Stimulated activated CD8-positive, alpha-beta memory T cell treated with anti-CD3 and anti-CD28 coated beads, Interleukin-12 subunit alpha, Interleukin-12 subunit beta, amount 100 ng/mL, for 4 hours (primary cell): ENCODE results near the gene UBE2O.

ENCODE experiments used
- DNase-seq: peaks from one replicate; pipeline ENCODE4 v3.0.0-alpha.2; 2020; ENCODE audit warnings: low read depth

The UBE2O gene

DNA sequence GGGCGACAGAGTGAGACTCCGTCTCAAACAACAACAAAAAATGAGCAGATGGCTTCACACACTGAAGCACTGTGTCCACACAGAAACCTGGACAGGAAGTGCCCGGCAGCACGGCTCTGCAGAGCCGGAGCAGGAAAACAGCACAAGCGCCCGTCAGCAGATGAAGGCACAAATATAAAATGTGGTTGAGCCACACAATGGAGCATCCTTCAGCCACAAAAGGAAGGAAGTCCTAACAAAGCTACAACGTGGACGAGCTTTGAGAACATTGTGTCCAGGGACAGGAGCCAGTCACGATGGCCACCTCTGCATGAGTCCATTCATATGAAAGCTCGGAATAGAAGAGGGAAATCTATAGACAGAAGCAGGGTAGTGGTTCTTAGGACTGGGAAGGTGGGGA lies 32.6 kb upstream of the UBE2O start:
- no peak for DNase-seq

DNA sequence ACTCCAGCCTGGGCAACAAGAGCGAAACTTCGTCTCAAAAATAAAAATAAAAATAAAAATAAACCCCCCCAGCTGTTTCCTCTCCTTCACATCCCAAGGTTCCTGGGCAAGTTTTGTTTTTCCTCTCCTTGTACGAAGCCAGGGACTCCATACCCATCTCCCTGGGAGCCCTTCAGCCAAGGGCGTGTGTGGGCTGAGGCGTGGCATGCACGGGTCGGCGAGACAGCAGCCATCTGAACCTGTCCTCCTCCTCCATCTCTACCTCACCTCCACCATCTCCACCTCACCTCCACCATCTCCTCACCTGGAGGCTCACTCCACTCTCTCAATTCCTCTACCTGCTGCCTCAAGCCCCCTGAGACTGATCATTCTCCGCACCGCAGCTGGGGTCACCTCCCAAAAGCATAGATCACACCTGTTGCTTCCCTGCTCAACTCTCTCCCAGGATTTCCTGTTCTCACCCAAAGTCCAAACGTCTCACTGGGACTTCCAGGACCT lies 31.3 kb upstream of the UBE2O start:
- no peak for DNase-seq

DNA sequence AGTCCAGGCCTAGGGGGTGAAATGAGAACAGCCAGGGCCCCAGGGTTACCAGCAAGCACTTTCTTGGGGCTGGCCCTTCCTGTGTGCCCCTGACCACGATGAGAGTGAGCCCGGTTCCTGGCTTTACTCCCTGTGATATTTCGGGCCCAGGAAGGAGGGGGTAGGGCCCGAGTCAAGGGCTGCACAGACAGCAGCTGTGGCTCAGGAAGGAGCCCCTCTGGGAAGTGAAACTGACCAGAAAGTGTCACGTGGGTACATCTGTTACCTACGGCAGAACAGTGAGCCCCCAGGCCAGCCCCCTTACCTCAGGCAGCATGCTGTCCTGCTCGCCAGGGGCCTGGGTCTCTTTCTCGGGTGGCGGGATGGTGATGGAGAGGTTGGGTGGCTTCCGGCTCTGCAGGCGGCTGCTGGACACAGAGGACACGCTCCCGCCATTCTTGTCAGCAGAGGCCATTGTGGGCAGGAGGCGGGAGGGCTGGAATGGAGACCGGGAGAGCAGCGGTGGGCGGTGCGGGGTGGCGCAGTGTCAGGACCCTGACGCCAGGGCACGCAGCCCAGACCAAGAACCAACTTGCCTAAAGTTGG lies 28.2 kb upstream of the UBE2O start:
- DNase-seq, result no peak

DNA sequence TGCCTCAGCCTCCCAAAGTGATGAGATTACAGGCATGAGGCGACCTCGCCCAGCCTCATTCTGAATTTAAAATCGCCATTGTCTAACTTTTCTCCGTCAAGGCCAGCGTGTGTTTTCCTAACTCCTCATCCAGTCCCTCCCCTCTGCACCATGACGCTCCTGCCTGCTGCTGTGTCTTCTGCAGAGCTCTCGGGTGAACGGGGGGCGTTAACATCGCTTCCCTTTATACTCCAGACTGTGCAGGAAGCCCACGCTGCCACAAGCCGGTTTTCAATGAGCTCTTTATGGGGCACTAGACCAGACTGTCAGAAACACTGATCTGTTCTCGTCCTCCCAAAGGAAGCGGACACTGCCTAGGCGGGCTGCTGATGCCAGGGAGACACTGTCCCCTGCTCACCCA lies 27.7 kb upstream of the UBE2O start:
- no peak for DNase-seq

DNA sequence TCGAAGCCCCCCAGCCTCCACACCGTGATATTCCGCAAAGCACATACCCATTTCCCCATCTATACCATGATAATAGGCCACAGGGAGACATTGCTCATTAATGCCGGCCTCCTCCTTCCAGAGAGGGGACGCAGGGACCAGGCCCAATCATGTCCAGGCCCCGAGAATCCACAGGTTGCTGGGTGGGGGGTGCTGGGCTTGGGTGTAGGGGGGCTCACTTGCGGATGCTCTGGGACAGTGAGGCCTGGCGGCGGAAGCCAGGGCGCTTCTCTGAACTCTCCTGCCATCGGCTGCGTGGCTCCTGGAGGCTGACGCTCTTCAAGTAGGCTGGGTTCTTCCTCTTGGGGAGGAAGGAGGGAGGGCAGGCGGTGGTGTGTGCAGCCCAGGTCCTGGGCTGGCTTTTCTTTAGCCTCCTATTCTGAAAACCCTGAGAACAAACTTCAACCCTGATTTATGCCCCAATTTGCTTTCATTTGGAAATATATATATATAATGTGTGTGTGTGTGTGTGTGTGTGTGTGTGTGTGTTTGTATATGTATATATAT lies 26.6 kb upstream of the UBE2O start:
- no peak for DNase-seq

DNA sequence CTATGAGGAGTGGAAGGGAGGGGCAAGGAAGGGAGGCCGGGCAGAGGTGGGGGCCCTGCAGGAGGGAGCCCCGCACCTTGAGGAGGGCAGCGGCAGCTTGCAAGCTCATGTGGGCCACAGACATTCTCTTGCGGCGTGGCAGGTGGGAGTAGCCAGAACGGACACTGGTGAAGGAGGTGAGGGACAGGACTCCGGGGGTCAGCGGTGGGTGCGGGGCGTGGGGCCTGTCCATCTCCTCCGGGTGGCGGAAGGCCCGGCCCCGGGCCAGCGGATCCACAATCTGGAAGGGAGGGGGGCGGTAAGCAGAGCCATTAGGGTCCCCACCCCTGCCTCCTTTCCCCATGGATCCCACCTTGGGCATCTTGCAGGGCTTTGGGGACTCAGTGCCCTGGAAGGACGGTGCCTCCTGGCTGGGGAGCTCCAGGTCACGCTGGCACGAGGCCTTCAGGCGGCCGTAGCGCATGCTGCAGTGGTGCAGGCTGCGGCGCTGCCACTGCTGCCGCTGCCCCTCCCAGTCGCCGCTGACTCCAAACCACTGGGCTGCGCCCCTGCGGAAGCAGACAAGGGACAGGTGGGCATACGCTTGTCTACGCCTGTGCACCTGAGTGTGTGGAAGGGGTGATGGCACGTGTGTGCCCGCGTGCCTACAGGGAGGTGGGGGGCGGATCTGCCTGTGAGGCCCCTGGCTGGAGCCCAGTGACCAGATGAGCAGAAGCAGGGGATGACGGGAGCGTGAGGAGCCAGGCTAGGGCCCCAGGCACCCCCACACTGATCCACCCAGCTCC lies 26.0 kb upstream of the UBE2O start:
- DNase-seq, result no peak

DNA sequence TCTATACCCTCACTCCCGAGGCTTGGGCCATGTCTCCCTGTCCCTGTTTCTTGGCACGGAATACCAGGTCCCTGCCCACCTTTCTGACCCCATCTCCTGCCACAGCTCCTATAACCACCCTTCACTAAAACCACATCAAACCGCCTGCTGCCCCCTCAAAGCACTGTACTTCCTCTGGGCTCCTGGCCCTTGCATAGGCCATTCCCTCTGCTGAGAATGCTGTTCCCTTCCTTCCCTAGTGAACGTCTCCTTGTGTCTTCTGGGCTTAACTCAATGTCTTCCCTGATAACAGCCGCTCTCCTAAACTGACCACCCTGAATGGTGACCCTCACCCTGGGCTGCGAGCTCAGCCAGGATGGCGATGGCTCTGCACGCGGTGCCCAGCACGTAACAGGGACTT lies 25.1 kb upstream of the UBE2O start:
- no peak for DNase-seq

DNA sequence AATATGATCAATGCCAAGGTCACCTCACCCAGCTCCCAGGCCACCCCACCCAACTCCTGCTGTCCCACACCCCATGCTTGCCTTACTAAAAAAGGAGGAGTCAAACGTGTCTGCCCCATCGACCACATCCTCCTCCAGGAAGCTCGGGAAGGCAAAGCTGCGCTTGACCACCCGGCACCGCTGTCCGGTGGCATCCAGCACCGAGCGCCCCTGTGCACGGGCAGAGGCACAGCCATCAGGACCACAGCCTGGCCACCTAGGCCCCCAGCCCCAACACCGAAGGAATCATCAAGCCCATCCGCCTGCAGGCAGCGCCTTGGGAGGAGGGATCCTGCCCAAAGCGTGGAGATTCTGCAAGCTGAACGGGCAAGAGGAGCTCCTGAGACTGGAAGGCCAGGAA lies 24.6 kb upstream of the UBE2O start:
- no peak for DNase-seq

DNA sequence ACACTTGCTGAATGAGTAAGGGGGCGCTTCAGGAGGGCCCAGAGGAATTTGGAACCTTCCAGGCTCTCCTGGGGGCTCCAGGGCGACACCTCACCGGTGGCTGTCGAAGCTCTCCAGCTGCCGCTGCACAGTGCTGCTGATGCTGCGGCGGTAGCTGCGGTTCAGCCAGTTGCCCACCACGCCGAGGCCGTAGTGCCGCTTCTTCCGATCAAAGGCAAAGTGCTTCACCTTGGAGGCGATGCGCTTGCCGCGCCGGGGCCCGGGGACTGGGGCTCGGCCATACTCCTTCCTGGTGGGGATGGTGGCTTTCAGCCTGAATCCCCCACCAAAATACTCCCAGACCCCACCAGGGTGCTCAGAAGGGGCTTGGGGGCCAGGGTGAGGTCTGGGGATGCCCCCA lies 23.8 kb upstream of the UBE2O start:
- no peak for DNase-seq

DNA sequence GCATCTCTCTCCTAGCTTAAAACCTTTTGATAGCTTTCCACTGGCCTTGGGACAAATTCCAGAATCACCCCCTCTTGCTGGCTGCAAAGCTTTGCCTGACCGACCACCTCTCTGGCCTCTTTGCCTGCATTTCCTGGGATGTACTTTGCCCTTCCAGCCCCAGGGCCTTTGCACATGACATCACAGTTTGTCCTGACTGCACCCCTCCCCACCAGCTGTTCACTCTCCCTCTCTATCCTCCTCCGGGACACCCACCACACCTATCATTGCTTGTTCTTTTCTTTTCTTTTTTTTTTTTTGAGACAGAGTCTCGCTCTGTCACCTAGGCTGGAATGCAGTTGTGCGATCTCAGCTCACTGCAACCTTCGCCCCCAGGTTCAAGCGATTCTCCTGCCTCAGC lies 22.4 kb upstream of the UBE2O start:
- DNase-seq, result no peak

DNA sequence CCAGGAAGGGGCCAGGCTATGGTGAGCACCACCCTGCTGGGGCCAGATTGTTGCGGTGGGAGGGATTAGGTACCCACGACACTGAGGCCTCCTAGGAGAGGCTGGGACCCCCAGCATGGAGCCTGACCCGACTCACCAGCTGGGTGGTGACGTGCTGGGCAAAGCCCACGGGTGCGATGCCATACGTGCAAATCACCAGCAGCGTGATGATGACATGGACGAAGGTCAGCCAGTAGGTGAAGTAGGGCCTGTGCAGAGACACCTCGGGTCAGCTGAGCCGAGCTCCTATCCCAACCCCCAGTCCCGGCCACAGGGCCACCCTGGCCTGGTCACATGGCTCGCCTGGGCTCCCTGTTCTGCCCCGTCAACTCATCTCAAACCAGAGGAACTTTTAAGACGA lies 21.9 kb upstream of the UBE2O start:
- no peak for DNase-seq

DNA sequence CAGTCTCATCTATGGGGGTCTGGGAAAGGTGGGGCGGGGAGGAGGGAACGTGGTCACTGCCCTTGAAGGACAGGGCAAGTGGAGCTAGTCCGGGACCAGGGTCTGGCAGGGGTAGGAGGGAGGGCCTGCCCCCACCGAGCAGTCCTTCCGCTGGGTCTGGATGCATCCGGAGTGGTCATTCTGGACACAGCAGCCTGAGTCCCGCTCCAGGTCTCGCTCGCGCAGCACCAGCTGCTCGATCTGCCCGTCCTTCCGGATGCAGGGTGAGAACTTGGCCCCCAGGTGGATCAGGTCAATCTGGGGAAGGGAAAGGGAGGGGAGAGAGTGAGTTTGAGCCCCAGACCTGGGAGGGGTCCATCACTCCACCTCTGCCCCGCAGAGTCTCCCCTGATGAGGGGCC lies 21.3 kb upstream of the UBE2O start:
- no peak for DNase-seq

DNA sequence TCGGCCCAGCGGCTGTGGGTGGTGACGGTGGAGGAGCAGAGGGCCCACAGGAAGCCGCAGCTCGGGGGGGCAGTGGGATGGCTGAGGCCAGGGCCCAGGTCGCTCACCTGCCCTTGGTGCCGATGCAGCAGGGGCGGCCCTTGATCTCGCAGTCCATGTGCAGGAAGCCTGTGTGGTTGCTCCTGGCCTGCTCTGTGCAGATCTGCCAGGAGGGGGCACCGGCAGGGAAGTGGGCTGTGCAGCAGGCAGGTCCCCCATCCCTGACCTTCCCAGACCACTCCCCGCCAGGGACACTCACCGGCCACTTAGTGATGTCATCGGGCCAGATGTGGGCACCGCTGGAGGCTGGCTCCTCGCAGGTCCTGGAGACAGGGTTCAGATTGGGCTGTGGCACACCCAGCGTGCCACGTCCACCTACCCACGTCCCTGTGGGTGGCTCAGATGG lies 20.6 kb upstream of the UBE2O start:
- DNase-seq, result no peak

DNA sequence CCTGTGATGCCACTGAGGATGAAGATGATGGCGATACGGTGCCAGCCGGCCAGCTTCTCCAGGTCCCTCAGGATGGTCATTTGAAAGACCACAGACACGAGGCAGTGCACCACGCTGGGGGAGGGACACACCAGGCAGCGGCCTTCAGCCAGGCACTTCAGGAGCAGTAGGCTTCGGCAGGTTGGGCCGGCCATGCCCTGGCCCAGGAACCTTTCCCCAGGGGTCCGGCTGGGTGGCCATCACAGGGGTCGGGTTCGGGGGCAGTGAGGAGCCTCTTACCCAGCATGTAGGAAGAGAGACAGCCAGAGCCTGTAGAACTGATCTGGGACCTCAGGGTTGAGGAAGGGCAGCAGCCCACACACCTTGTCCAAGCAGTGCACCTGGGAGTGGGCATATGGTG lies 19.8 kb upstream of the UBE2O start:
- DNase-seq, result no peak

DNA sequence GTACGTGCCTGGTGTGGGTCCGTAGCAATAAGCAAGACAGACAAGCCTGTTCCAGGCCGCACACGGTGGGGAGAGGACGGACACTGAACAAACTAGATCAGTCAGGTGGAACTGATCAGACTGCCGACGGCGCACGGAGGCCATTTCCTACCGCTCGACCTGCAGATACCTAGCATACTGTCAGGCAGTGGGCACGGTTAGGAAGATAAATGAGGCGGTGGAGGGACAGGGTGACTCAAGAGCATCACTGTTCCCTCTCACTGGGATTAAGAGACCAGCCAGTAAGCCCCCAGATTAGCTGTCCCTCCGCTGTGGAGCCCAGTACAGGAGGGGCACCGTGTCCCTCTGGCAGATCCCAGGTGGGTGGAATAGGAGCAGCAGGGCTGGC lies 19.3 kb upstream of the UBE2O start:
- no peak for DNase-seq

DNA sequence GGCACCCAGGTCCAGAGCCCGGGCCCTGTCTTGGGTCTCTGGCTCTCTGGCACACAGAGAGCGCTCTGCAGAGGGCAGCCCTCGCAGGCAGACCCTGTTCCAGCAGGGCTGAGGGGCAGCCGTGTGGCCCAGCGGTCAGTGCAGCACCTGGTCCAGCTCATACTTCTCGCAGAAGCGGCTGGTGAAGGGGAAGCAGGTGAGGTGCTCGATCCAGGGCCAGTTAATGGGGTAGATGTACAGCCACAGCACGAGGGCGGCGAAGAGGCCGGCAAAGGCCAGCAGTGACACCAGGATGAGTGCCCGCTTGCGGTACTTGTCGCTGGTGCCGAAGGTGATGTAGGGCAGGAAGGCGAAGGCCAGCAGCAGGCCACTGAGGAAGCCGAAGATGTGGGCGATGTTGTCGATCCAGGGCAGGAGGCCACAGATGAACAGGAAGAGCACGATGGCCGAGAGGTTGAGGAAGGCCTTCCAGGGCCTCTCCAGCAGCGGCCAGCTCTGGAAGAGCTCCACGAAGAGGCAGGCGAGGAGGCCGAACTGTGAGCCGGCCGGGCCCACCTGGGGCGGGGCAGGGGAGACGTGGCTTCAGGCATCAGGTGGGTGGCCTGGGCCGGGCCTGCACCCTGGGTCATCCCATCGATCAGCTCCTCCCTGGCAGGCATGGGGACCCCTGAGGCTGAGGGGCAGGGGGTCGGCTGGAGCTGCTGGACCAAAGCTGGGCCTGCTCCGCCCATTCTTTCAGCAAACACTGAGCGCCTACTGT lies 18.7 kb upstream of the UBE2O start:
- no peak for DNase-seq

DNA sequence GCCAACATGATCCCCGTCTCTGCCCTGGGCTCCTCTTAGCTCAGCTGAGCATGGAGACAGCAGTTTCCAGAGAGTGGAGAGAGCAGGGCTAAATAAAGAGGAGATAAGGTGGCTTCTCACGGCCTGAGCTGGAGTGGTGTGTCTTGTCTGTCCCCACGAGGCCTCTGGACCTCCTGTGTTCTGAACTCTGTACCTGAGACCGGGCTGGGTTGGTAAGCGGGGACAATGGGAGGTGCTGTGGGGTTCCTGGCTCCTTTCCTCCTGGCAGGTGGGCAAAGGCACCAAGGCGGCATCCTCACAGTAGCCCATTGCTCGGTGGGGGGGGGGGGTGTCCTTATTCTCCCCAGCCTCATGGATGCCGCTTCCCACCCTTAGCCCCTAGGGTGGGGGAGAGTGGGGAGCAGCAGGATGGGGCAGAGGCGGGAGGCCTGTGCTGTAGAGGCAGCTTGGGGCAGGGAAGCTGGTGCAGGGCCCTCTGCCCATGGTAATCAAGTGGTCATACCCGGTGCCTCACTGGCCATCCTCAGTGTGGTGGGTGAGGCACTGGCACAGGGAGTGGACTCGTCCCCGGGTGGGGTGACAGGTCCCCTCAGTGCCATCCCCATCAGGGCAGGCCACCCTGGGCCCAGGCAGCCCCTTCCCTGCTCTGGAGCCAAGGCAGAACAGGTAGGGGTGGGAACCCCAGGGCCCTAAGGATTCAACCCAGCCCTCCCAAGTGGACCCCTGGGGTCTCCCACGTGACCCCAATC lies 17.2 kb upstream of the UBE2O start:
- DNase-seq, result no peak

DNA sequence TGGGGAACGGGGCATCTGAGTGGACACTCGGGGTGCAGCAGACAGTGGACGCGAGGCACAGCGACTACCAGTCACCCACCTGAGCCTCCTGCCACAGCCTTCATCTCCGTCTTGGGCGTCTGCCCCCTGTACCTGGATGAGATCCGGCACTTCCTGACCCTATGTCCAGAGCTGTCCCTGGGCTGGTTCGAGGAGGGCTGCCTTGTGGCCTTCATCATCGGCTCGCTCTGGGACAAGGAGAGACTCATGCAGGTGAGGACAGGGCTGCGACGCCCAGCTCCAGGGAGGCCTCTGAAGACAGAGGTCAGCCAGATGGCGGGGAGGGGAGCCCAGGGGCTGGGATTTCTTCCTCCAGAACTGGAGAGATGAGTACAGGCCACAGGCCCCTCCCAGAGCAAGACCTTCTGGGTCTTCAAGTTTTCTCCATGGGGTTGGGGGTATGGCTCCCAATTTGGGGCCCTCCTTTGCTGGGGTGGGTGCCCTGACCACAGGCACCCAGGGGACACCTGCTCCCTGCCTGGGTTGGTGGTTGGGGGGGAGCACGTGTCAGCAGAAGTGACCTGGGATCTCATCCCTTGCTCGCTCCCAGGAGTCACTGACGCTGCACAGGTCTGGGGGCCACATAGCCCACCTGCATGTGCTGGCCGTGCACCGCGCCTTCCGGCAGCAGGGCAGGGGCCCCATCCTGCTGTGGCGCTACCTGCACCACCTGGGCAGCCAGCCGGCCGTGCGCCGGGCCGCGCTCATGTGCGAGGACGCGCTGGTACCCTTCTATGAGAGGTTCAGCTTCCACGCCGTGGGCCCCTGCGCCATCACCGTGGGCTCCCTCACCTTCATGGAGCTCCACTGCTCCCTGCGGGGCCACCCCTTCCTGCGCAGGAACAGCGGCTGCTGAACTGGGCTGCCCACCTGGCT lies 16.4 kb upstream of the UBE2O start:
- no peak for DNase-seq

DNA sequence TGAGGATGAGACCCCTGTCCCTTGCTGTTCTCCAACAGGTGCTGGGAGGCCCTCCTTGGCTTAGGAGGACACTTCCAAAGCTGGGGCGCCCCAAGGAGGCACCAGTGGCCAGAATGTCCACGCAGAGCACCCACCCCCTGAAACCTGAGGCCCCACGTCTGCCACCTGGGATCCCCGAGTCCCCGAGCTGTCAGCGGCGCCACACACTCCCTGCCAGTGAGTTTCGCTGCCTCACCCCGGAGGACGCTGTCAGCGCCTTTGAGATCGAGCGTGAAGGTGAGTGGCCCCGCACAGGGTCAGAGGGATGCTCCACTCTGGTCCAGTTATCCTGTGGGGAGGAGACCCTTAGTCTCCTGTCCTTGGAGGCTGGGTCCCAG lies 15.7 kb upstream of the UBE2O start:
- no peak for DNase-seq

DNA sequence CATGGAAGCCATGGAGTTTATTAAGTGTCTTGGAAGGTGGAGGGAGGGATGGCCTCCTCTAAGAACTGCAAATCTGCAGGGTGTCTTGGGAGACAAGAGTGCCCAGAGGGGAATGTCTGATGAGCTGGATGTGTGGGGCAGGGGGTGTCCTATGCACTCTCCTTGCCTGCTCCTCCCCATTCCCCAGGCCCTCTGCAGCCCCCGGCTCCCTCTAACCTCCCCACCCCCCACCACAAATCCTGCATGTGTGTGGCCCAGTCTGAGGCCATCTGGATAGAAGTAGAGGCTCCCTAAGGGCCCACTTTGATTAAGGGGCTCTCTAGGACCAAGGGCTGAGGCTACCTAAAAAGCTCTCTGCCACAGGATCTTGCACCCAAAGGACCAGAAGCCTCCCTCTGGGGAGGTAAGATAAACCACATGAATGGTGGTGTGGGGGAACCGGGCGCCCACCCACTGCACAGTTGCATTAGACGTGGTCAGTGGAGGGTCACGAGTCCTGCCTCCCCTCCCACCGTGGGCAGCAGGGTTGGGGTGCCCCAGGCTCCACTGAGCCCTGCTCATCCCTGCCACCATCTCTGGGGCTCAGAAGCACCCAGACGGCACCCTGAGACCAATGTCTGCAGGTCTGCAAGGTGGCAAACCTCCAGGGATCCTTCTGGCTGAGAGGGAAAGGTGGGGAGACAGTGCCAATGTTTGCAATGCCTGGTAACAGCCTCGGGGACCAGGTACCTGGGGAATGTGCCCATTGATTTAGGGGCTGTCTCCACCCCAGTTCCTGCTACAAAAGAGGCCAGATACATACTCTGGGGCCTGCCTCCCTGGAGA lies 15.1 kb upstream of the UBE2O start:
- DNase-seq, result no peak
